HepG2 (cell line): ENCODE data around the gene ADAMTS13. TPM values are rescaled to one million over a fixed set of nuclear protein-coding genes. Genes with fewer than 3 reads are reported as not detected.

Experiments
- ATF2 ChIP-seq: sonication (generic); formaldehyde crosslinking; IDR thresholded peaks from 2 replicates; pipeline ENCODE4 v1.4.0; 2020; ENCODE audit warnings: missing genetic modification reagents
- DNMT1 ChIP-seq: sonication (generic); formaldehyde crosslinking; IDR thresholded peaks from 2 replicates; pipeline ENCODE4 v1.5.1; 2020; ENCODE audit warnings: mild to moderate bottlenecking, missing genetic modification reagents
- GLI4 ChIP-seq: sonication (generic); formaldehyde crosslinking; IDR thresholded peaks from 2 replicates; pipeline ENCODE4 v1.5.1; 2020; ENCODE audit warnings: missing genetic modification reagents, mild to moderate bottlenecking, moderate library complexity, borderline replicate concordance
- MAZ ChIP-seq, 2 experiments: sonication (generic) in 1 of 2; formaldehyde crosslinking in 1 of 2; IDR thresholded peaks; 2 replicates each; pipeline versions ENCODE4 v1.5.0 to v1.6.1; 2012 to 2020; ENCODE audit warnings: low read depth in 2 of 2, mild to moderate bottlenecking in 2 of 2, borderline replicate concordance in 1 of 2, improper control_type of control experiment in 1 of 2, low read length in 1 of 2, missing genetic modification reagents in 1 of 2, moderate library complexity in 1 of 2
- MYC ChIP-seq: sonication (generic); formaldehyde crosslinking; IDR thresholded peaks from 2 replicates; pipeline ENCODE4 v1.9.0; 2021; ENCODE audit warnings: missing genetic modification reagents, borderline replicate concordance
- POLR2A ChIP-seq, 2 experiments: IDR thresholded peaks; 2 replicates each; pipeline ENCODE4 v1.6.1; 2011; ENCODE audit warnings: low read depth in 2 of 2, low read length in 2 of 2, mild to moderate bottlenecking in 1 of 2, moderate library complexity in 1 of 2; ENCODE audit not compliant: insufficient read depth in 1 of 2
- RAD21 ChIP-seq: fragments of 450-650 bp; formaldehyde crosslinking; IDR thresholded peaks from 2 replicates; pipeline ENCODE4 v1.5.0; 2020; ENCODE audit warnings: mild to moderate bottlenecking
- YY1 ChIP-seq: IDR thresholded peaks from 2 replicates; pipeline ENCODE4 v1.6.1; 2011; ENCODE audit warnings: low read length, low read depth, moderate library complexity, mild to moderate bottlenecking; ENCODE audit not compliant: insufficient read depth, insufficient replicate concordance
- ZBTB33 ChIP-seq: sonication (generic); formaldehyde crosslinking; IDR thresholded peaks from 2 replicates; pipeline ENCODE4 v1.4.0; 2020; ENCODE audit warnings: missing genetic modification reagents
- ZNF788 ChIP-seq: sonication (generic); formaldehyde crosslinking; IDR thresholded peaks from 2 replicates; pipeline ENCODE4 v1.5.0; 2020; ENCODE audit warnings: mild to moderate bottlenecking, missing genetic modification reagents, borderline replicate concordance
- ZSCAN31 ChIP-seq: sonication (generic); formaldehyde crosslinking; IDR thresholded peaks from 2 replicates; pipeline ENCODE4 v1.5.0; 2020; ENCODE audit warnings: low read depth, mild to moderate bottlenecking, missing genetic modification reagents
- polyA plus RNA-seq, 8 experiments: library from polyadenylated mRNA; depleted of rRNA in 3 of 8; stranded (reverse) in 7 of 8; unstranded in 1 of 8; fragments of >200 nt; fragmentation: Illumina TruSeq in 4 of 8; extraction: Trizol in 4 of 8; gene quantifications; 2 replicates each; pipeline versions ENCODE4 v1.2.1 to v1.2.3, GENCODE V29; 2011 to 2016; ENCODE audit warnings: low read depth in 4 of 8, missing spikeins in 1 of 8, mixed read lengths in 1 of 8; ENCODE audit not compliant: insufficient read depth in 1 of 8
- total RNA-seq, 5 experiments: library from RNA; depleted of rRNA; stranded (reverse); fragments of >200 nt; fragmentation: Illumina TruSeq; extraction: Trizol; gene quantifications; 2 replicates each; pipeline ENCODE4 v1.2.3, GENCODE V29; 2016; ENCODE audit warnings: low read depth in 1 of 5
- TF ChIP-seq, protein P1 (sequence below): sonication (generic); formaldehyde crosslinking; IDR thresholded peaks from 2 replicates; pipeline ENCODE4 v1.4.0; 2020; ENCODE audit warnings: missing genetic modification reagents
- TF ChIP-seq, protein P2 (sequence below): sonication (generic); formaldehyde crosslinking; IDR thresholded peaks from 2 replicates; pipeline ENCODE4 v1.4.0; 2020; ENCODE audit warnings: missing genetic modification reagents, low read depth, mild to moderate bottlenecking, borderline replicate concordance
- TF ChIP-seq, protein P3 (sequence below): sonication (generic); formaldehyde crosslinking; IDR thresholded peaks from 2 replicates; pipeline ENCODE4 v1.5.0; 2020; ENCODE audit warnings: mild to moderate bottlenecking, missing genetic modification reagents, moderate library complexity

The ADAMTS13 gene
- total and polyA plus RNA-seq, 2 of the 13 experiments (the other 11 are each of a cell fraction or from before 2014, with no cell fraction given) = 0.91 to 4.5 TPM

- TF ChIP-seq ATF2 = peak; percentile 50; the same call in 1 of the 2 replicates
- peak; percentile 91 for TF ChIP-seq RAD21 (CRISPR knock-in tag)
- TF ChIP-seq ZBTB33 (CRISPR knock-in tag) = peak; percentile 96
- peak; percentile 69; the same call in 1 of the 2 replicates for TF ChIP-seq MYC (CRISPR knock-in tag)
- 0 out of 4 replicates have a peak, but pooled peaks of 1 of the 2 experiments have one; percentile 4 for TF ChIP-seq POLR2A (IDR thresholded peaks at IDR 0.05; ENCODE audit: insufficient read depth in 1 of 2, low read depth in 2 of 2, low read length in 2 of 2)
- TF ChIP-seq ZSCAN31 = peak; percentile 95
- TF ChIP-seq, protein P1, sequence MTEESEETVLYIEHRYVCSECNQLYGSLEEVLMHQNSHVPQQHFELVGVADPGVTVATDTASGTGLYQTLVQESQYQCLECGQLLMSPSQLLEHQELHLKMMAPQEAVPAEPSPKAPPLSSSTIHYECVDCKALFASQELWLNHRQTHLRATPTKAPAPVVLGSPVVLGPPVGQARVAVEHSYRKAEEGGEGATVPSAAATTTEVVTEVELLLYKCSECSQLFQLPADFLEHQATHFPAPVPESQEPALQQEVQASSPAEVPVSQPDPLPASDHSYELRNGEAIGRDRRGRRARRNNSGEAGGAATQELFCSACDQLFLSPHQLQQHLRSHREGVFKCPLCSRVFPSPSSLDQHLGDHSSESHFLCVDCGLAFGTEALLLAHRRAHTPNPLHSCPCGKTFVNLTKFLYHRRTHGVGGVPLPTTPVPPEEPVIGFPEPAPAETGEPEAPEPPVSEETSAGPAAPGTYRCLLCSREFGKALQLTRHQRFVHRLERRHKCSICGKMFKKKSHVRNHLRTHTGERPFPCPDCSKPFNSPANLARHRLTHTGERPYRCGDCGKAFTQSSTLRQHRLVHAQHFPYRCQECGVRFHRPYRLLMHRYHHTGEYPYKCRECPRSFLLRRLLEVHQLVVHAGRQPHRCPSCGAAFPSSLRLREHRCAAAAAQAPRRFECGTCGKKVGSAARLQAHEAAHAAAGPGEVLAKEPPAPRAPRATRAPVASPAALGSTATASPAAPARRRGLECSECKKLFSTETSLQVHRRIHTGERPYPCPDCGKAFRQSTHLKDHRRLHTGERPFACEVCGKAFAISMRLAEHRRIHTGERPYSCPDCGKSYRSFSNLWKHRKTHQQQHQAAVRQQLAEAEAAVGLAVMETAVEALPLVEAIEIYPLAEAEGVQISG (CRISPR knock-in tag) = peak; percentile 58
- TF ChIP-seq ZNF788 (CRISPR knock-in tag) = peak; percentile 65; the same call in 1 of the 2 replicates
- TF ChIP-seq, protein P2, sequence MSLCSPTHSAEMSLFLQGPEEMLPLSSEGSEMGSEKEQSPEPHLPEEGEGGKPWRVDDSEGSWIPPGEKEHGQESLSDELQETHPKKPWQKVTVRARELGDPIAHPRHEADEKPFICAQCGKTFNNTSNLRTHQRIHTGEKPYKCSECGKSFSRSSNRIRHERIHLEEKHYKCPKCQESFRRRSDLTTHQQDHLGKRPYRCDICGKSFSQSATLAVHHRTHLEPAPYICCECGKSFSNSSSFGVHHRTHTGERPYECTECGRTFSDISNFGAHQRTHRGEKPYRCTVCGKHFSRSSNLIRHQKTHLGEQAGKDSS = 0 out of 2 replicates have a peak, but pooled peaks have one; percentile 37
- TF ChIP-seq YY1 = peak; percentile 53
- TF ChIP-seq GLI4 = no peak
- no peak; the same call in 1 of the 2 replicates for TF ChIP-seq DNMT1
- TF ChIP-seq, protein P3, sequence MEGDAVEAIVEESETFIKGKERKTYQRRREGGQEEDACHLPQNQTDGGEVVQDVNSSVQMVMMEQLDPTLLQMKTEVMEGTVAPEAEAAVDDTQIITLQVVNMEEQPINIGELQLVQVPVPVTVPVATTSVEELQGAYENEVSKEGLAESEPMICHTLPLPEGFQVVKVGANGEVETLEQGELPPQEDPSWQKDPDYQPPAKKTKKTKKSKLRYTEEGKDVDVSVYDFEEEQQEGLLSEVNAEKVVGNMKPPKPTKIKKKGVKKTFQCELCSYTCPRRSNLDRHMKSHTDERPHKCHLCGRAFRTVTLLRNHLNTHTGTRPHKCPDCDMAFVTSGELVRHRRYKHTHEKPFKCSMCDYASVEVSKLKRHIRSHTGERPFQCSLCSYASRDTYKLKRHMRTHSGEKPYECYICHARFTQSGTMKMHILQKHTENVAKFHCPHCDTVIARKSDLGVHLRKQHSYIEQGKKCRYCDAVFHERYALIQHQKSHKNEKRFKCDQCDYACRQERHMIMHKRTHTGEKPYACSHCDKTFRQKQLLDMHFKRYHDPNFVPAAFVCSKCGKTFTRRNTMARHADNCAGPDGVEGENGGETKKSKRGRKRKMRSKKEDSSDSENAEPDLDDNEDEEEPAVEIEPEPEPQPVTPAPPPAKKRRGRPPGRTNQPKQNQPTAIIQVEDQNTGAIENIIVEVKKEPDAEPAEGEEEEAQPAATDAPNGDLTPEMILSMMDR (CRISPR knock-in tag) = peak; percentile 96
- TF ChIP-seq MAZ (IDR thresholded peaks at IDR 0.05; ENCODE audit: borderline replicate concordance, low read depth, low read length) = no peak
- TF ChIP-seq MAZ (CRISPR knock-in tag; IDR thresholded peaks at IDR 0.05; ENCODE audit: low read depth) = 0 out of 2 replicates have a peak, but pooled peaks have one; percentile 26
These were observed 15.5 kb upstream of the ADAMTS13 start (continued) for GRCh38 chr9:133406480-133407307.
